Activated CD8-positive, alpha-beta memory T cell treated with anti-CD3 and anti-CD28 coated beads, Interleukin-2, amount 50 U/mL, for 48 hours (primary cell): ENCODE results near the gene AP1G2.

Experiments
- DNase-seq: peaks from one replicate; pipeline ENCODE4 v3.0.0-alpha.2; 2020

Gene AP1G2

DNA sequence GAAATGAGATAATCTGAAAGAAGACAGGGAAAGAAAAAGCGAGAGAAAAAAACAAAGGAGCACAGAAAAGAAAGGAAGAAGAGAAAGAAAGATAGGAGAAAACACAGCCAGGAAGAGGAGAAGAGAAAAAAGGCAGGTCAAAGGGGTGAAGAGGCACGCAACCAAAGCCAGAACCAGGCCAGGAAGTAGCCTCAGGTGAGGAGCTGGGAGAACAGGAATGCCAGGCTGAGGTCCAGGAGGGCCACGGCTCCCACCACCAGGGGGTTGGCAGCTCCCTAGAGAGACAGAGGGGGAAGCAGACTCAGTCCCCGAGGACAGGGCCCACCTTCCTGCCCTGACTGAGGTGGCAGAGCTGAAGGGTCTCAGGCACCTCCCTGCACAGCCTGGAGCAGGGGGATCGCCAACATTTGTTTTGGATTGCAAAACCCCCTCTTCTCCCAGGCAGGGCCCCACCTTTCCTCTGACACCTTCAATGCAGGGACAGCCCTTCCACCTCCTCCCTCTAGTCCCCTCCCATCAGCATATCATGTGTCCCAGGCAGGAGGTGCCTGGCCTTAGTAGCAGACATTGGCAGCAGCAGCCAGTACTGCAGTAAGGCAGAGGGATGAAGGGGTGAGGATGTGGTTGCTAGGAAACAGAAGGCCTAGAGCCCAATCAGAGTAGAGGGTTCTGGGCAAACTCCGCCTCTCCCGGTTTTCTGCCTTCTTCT is 2.0 kb upstream of the AP1G2 start:
- DNase-seq = peak; percentile 50

- peak; percentile 51 for DNase-seq
Observed at GRCh38 chr14:23568600-23569331, 1.2 kb upstream of the AP1G2 start.

DNA sequence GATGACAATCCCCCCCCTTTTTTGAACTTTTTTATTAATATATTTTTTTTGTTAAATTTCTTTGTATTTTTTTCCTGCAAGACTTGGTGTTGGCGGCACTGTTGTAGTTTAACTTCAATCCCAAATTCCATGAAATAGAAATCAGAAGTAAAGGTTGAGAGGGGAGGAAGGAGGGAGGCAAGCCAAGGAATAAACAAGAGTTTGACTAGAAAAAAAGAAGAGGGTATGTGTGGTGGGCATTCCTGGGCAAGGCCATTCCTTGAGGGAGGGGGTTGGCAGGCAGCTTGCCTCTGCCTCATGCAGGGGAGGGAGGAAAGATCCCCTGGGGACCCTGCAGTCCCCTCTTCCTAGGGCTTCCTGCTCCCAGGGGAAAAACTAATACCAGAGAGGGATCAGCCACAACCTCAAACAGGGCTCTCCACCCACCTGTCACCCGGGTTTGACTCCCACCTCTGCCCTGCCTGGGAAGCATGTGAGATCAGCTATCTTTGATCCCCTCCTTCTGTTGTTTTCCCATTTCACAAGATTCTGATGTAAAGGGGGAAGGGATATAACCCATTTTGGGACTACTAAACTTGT is 519 bp upstream of the AP1G2 start:
- DNase-seq = no peak

DNA sequence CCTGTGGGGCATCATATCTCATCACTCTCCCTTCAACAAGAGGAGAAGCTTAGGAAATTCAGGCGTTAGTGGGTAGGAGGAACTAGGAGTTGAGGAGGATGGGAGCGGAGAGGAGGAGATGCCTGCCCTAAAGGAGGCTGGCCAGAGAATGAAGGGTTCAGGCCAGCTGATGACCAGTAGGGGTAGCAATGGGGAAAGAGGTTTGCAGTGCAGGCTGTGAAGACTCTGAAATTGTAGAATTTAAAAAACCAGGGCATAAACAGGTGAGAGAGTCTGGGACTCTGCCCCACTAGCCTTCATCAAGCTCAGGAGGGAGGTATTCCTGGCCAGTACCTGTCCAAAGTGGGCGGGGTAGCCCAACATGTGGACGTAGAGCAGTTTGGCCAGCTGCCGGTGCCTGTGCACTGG is 809 bp downstream of the AP1G2 start:
- DNase-seq = no peak

DNA sequence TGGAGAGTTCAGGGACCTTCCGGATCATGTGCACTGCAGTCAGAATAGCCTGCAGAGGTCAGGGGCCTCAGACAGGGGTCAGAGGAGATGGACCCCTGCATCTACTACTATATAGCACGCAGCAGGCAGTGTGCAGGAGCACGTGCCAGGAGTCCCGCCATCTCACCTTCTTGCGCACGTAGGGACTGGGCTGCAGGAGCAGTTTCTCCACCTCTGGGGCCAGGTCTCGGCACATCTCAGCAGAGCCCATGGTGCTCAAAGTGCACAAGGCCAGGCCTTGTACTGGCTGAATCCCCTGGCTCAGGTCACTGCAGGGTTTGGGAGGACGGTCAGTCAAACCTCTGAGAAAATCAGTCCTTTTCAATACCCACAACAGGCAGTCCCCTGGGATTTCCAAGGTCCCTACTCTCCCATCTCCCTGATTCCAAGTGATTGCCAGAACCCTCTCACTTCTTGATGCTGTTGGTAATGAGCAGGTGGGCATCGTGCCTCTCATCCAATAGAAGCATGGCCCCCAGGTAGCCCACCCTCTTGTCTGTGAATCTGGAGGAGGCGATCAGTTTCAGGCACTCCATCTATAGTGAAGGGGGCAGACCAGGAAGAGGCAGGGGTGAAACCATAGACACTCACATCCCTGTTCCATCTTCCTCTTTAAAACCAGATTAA is 1.3 kb downstream of the AP1G2 start:
- DNase-seq = no peak

GRCh38 chr14:23565626-23566025 is 2.0 kb downstream of the AP1G2 start:
- no peak for DNase-seq

GRCh38 chr14:23564876-23565275 is 2.7 kb downstream of the AP1G2 start:
- DNase-seq = no peak

DNA sequence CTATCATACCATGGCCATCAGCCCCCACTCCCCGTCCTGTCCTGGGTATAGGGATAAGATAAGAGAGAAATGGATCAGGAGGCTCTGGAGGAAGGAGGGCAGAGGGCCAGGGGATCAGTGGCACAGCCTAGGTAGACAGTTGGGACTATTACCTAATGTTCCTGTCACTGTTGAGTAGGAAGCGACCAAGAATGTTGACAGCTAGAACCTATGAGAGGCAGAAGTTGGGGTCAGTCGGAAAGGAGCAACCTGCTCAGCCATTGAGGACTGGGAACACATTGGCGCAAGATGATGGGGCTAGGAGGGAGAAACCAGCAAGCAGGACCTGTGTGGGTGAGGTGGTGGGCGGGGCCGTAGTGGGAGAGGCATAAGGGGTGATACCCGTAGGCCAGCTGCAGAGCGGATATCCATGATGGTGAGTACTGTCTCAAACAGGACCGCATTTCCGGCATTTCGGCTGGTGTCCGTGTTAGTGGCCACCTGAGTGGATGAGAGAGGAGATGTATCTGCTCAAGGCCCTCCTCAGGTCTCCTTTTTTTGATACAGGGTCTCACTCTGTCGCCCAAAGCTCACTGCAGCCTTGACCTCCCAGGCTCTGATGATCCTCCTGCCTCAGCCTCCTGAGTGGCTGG is 3.3 kb downstream of the AP1G2 start:
- DNase-seq = no peak

DNA sequence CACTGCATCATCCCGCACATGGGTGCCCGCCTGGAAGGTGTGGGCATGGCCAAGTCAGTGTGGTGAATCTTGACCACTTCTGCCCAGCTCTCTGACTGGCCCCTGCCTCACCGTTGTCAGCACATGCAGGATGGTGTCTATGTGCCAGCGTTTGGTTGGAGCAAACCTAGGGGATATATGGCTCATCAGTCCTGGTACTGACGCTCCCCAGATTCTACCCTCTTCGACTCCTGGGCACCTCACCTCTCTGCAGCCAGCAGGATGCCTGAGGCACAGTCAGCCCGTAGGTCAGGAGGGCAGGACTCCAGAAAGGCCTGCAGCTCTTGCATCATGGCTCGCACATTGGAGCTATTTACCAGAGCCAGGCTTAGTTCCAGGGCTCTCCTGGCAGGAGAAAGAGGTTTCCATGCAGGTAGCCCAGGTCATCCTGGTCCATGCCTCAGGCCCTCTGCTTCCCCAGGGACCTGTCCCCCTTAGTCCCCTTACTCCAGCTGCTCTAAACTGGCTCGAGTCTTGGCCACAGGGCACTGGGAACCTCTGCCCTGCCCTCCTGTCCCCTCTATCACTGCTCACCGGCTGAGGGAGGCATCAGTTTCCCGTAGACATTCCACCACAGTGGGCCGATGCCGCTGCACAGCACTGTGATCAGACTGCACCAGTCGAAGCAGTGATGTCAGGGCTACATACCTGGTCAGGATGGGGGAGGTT is 4.0 kb downstream of the AP1G2 start:
- DNase-seq = no peak

DNA sequence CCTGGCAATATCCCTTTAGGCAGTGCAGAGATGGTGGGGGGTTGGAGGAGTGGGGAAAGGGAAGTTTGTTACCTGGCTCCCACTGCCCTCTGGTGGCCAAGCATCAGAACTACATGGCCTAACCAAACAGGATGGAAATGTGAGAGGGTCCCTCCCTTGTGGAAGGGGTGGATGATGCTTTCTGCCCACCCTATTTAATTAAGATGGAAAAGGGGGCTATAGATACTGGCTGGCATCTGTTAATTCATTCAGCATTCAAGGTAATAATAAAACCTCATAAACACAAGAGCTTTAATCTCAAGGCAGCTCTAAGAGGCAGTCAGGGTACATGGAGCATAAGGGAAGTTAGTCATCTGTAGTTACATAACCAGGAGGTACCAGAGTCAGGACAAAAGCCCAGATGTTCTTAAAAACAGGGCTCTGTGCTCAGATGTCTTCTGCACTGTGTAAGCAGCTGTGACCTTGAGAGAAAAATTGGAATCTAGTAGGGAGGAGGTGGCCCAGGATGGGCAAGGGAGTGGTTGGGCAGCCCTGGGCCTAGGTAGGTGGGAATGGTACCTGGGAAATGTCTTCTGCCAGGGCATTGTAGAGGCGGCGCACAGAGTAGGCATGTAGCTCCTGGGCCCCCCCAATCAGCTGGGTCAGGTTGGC is 4.6 kb downstream of the AP1G2 start:
- DNase-seq = peak; percentile 77

DNA sequence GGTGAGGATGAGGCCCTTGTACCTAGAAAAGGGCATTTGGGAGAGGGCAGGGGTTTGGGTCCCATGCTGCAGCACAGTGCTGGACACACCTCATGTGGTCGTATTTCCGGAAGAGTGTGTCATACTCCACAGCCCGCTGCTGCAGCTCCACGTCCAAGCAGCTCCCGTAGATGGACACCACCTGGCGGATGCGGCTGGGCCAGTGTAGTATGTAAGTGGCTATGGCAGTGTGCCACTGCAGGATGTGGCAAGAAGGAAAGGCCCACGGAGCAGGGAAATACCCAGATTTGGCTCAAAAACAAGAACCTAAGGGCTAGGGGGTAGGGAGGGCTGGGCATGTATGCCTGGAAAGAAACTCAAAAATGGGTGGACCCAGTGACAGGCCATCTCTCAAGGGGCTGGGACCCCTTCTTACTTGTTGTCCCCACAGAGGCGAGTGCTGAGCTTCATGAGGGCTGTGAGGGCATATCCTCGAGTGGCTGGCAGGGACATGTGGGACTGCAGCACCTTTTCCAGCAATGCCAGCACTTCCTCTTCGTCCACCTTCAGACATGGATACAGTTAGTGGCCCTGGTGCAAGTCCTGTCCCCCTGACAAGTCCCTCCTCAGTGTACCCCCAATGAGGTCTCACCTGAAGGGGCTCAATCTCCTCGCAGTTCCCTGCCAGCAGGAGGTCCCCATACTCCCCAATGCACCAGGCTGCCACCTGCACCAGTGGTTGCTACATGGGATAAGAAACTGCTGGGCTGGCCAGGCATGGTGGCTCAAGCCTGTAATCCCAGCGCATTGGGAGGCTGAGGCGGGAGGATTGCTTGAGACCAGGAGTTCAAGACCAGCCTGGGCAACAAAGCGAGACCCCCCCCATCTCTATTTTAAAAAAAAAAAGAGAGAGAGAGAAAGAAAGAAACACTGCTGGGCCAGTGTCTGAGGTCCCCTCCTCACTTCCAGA is 5.4 kb downstream of the AP1G2 start:
- no peak for DNase-seq

DNA sequence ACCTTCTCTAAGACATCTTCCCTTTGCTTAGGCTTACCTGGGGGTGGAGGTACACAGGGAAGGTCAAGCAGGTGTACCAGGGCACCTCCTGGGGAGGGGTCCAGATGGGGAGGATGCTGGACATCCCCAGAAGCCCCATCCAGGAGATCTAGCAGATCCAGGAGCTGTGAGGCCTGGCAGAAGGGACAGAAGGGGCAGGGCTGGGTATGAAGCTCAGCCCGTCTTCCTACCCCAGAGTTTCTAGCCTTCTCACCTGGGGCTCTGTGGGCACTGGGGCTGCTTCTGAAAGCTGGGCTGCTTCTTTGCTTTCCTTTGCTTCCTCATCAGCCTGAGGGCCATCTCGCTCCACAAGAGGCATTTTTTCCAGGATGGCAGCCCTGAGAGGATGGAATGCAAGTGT is 6.3 kb downstream of the AP1G2 start:
- no peak for DNase-seq

GRCh38 chr14:23559926-23560520 is 7.6 kb downstream of the AP1G2 start:
- DNase-seq = no peak

DNA sequence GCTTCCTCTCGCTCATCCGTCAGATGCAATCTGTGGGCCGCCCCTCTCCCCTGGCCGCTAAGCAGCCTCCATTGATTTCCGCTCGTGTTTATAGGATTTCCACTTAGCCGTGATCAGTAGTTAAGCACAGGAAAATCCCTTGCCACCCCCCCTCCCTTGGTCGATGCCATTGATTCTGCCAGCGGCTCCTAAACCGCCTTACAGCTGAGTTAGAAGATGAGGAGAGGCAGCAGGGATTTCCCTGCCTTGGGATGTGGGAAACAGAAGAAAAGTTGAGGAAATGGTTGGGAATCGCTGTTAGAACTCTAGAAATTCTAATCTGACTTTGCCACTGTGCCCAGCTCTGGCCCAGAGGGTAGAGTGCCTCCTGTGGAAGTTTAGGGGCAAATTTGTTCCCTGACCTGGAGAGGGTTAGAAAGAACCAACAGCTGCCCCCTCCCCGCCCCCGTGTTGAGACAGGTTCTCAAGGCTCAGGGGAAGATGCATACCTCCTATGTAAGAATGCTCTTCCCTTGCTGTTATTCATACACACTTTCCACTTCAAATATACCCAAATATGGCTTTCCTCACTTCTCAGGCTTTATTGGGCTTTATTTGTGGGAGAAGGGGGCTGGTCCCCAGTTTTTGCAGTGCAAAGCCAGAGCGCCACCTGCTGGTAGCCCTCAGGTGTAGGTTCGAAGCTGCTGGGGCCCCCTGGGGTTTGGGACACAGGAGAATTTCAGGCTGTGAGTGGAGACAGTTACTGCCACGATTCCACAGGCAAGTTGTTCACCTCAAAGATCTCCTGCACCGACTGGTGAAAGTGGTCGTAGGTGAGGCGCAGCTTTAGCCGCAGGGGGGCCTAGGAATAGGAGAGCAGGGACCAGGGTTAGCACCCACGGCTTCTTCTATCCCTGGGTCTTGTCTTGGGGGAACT is 8.3 kb downstream of the AP1G2 start:
- peak; percentile 90 for DNase-seq

DNA sequence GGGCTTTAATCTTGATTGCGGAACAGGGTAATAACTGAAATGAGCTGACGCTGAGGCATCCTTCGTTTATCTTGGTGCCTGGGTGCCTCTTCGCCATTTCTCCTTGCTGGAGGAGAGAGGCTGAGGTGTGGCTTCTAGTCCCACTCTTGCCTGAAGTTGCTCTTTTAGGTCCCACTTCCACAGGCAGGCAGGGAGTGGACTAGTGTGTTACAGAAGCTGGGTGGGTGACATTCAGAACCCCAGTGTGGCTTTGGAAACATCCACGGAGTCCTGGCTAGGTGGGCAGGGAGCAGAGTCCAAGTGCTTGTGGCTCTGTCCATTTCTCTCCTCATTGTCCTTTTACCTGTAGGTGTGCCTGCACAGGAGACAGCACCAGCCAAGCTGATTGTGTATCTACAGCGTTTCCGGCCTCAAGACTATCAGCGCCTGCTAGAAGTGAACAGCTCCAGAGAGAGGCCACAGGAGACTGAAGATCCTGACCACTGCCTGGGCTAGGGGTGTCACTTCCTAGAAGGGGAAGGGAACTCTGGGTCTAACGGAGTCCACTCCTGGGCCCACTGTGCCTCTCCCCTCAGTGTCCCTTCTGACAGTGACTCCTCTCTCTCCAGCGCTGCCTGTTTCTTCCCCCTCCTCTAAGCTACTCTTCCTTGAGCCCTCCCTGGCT is 9.1 kb downstream of the AP1G2 start:
- no peak for DNase-seq

DNA sequence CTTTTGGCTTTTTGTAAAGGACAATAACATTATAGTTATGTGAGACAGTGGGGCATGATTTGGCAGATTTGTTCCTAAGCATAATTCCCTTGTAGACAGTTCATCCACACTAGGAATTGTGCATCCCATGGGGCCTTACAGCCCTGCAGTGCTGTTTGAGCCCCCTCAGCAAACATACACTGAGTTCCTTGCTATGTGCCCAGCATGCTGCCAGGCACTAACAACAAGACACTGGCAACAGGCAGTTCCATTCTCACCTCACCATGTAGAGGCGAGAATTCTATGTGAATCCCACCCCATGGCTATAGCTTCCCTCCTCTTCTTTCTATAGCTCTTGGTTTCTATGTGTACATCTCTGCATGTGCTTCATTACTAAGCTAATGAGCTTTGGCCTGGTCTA is 9.6 kb downstream of the AP1G2 start:
- no peak for DNase-seq

DNA sequence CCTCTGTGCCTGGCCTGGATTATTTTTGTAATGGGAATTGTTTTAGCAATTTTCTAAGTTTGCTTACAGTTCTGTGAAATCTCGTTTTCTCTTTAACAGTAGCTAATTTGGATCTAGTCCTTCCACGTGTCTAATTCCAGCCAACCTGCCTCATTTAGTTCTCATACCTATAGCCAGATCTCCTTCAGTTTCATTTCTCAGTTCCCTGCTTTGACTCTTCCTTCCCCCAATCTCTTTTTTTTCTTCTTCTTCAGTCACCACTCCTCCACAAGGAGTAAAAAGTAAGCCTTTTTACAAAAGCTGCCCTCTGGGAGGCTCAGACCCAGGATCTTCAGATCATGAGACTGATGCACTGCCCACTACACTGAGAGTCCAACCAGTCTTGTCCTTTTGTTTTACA is 10.1 kb downstream of the AP1G2 start:
- no peak for DNase-seq

GRCh38 chr14:23556700-23557440 is 10.7 kb downstream of the AP1G2 start:
- DNase-seq = no peak
